NCI-H1694 treated with DMSO at 0.1 percent for 48 hours (cell line): ENCODE results near the gene RCAN2.
"Not testable (repeated sequence)": the region's sequence is repeated elsewhere in the genome, so short reads cannot be mapped to it uniquely, and the experiment has no call there.

Source experiments
- DNase-seq: peaks from one replicate; lab custom pipeline; 2025; lab: John Stamatoyannopoulos, UW

RCAN2 gene

DNA sequence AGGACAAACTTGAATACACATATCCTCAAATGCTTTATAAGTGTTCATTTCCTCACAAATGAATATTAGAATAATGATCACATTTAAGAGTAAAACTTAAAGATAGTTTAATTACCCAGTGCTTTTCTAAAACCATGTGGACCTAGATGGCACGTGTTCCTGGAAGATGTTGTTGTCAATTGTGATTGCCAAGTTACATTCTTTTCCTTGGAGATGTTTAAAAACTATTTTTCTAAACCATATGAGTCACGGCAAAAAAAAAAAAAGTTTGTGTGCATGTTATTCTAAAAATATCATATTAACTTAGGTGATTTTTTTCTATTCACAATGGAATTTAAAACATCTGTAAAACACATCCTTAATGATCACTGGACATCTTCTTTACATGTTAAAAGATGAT, 51.1 kb downstream of the RCAN2 start:
- DNase-seq: no peak

- DNase-seq: no peak
Measured at GRCh38 chr6:46438245-46438644, 53.0 kb downstream of the RCAN2 start.

DNA sequence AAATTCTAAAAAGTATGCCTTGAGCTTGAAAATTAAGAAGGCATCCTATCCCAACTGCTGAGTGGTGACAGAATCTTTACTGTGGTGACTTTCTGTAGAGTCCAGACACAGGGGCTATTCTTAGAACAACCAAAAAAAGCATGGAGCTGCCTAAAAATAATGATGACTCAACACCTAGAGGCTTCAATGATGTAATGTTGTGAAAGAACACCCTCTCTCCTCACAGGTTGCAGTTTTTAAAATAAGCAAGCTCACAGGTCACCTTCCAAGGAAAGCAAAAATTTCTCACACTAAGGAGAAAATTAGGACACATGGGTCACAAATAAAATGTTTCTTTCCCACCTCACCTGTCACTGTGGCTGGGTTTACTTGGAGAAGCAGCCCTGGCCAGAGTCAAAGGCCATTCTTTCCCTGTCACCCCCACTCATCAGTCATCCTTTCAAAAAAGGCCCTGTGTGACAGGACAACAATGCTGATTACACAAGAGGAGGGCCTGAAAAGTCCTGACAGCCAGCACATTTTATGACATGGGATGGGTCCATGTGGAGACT, 53.5 kb downstream of the RCAN2 start:
- DNase-seq: no peak

GRCh38 chr6:46422619-46423018, 68.6 kb downstream of the RCAN2 start:
- DNase-seq: no peak

DNA sequence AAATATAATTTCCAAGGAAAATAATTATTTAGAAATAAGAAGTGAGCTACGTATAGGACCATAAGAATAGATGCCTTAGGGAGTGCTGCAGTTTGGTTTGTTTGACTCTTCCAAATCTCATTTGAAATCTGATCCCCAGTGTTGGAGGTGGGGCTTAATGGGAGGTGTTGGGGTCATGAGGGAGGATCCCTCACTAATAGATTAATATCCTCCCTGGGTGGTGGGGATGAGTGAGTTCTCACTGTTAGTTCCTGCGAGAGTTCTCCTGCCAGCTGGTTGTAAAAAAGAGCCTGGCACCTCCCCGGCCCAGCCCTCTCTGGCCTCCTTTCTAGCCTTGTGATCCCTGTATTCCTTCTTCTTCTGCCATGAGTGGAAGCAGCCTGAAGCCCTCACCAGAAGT, 69.3 kb downstream of the RCAN2 start:
- DNase-seq: no peak

DNA sequence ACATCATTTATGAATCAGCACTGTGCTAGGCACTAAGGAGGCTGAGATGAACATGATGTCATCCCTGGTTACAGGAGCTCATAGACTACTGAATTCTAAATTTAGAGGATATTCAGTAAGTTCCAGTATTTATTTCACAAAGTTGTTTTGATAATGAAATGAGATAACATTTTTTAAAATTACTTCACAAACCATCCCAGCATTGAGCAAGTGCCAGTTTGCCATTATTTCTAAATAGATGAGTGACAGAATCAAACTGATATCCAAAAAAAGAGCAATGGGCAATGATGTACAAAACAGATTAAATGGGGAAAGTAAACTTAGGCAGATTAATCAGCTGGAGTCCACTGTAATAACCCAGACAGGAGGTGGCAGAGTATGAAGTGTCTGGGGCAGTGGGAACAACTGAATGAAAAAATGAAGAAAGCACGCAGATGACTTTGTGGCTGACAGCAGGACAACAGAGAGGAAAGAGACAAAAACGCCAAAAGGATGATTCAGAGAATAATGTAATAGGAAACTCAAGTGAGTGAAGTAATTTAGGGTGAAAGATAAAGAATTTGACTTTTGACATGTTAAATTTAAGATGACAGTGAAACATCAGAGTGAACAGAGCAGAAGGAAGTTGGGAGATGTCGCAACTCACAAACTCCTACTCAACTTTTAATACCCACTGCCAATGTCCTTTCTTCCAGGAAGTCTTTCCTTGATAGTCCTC, 70.2 kb downstream of the RCAN2 start:
- DNase-seq: no peak

GRCh38 chr6:46419576-46420002, 71.7 kb downstream of the RCAN2 start:
- peak; percentile 15 for DNase-seq

GRCh38 chr6:46414398-46414797, 76.9 kb downstream of the RCAN2 start:
- no peak for DNase-seq

GRCh38 chr6:46412662-46413061, 78.6 kb downstream of the RCAN2 start:
- no peak for DNase-seq

DNA sequence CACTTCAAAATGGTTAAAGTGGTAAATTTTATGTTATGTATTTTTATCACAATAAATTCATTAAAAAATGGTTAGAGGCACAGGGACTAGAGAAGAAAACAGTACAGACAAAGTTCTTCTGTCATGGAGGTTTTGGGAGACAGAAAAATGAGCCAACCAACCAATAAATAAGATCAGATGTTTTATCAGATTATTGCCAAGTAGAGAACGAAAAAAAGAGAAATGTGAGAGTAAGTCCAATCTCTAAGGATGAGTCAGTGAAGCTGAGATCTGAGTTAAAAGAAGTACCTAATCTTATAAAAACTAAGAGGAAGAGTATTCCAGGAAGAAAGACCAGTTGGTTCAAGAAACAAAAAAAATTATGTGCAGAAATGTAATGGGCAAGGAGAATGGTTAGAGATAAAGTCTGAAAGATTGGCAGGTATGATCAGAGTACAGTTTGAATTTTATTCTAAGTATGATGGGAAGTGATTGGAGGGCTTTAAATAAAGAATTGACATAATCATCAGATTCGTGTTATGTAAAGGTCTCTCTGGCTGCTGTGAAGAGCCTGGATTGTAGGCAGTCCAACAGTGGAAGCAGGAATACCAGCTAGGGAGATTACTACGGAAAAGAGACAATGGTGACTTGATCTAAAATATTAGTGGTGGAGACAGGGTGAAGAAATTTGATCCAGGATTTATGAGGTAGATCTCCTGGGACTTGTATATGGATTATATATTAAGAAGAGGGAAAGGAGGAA, 79.6 kb downstream of the RCAN2 start:
- no peak for DNase-seq

GRCh38 chr6:46410334-46410953, 80.8 kb downstream of the RCAN2 start:
- DNase-seq: peak; percentile 28

GRCh38 chr6:46407776-46408530, 83.3 kb downstream of the RCAN2 start:
- DNase-seq: no peak

DNA sequence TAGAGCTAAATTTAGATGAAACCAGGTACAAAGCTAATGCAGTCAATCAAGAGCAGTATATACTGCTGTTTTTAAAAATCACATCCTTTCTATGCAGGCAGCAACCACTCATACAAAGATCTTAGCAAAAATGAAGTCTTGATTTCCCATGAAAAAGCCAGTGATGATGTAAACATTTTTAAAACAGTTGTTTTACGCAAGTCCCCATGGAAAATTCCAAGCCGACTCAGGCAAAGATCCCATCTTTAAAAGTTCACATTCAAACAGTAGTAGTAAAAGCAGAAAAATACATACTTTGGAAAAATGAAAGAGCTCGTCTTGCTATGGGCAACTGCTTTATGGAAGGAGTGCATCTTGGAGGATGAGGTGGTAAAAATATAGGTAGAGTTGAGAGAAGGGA, 84.0 kb downstream of the RCAN2 start:
- DNase-seq: no peak

- DNase-seq: not testable (repeated sequence)
Measured at GRCh38 chr6:46405620-46406180, 85.5 kb downstream of the RCAN2 start.

- DNase-seq: no peak
Measured at GRCh38 chr6:46400898-46401297, 90.4 kb downstream of the RCAN2 start.

GRCh38 chr6:46395530-46395929, 95.7 kb downstream of the RCAN2 start:
- DNase-seq: no peak

GRCh38 chr6:46393940-46394337, 97.3 kb downstream of the RCAN2 start:
- no peak for DNase-seq

- DNase-seq: no peak
Measured at GRCh38 chr6:46393161-46393939, 97.9 kb downstream of the RCAN2 start.

GRCh38 chr6:46392294-46392693, 99.0 kb downstream of the RCAN2 start:
- no peak for DNase-seq

GRCh38 chr6:46390153-46390876, 100.9 kb downstream of the RCAN2 start:
- DNase-seq: no peak
